ENCODE data around the gene CAMTA1. TPM values are rescaled to one million over a fixed set of nuclear protein-coding genes. Genes with fewer than 3 reads are reported as not detected.
A peak's percentile ranks its signal among the peaks of the same experiment; 100 is the strongest.

The CAMTA1 gene
- total RNA-seq, 1 donor from 2014 or later, result 51.8 TPM

- DNase-seq (ENCODE audit: low spot score), result no peak
Measured at GRCh38 chr1:6953907-6954364, 168.7 kb downstream of the CAMTA1 start.

GRCh38 chr1:6954591-6954990, 169.3 kb downstream of the CAMTA1 start:
- DNase-seq (ENCODE audit: low spot score), result no peak

GRCh38 chr1:6955357-6956094, 170.3 kb downstream of the CAMTA1 start:
- DNase-seq (ENCODE audit: low spot score), result no peak

GRCh38 chr1:6956488-6957159, 171.4 kb downstream of the CAMTA1 start:
- no peak for DNase-seq (ENCODE audit: low spot score)

GRCh38 chr1:6957341-6957740, 172.1 kb downstream of the CAMTA1 start:
- DNase-seq (ENCODE audit: low spot score), result no peak

- DNase-seq (ENCODE audit: low spot score), result no peak
Measured at GRCh38 chr1:6958407-6959030, 173.3 kb downstream of the CAMTA1 start.

- no peak for DNase-seq (ENCODE audit: low spot score)
Measured at GRCh38 chr1:6959491-6959890, 174.2 kb downstream of the CAMTA1 start.

GRCh38 chr1:6960291-6960811, 175.1 kb downstream of the CAMTA1 start:
- no peak for DNase-seq (ENCODE audit: low spot score)

GRCh38 chr1:6960860-6961259, 175.6 kb downstream of the CAMTA1 start:
- no peak for DNase-seq (ENCODE audit: low spot score)

GRCh38 chr1:6961289-6961688, 176.0 kb downstream of the CAMTA1 start:
- no peak for DNase-seq (ENCODE audit: low spot score)

- no peak for DNase-seq (ENCODE audit: low spot score)
Measured at GRCh38 chr1:6961905-6962477, 176.7 kb downstream of the CAMTA1 start.

GRCh38 chr1:6962478-6962995, 177.3 kb downstream of the CAMTA1 start:
- DNase-seq (ENCODE audit: low spot score), result no peak

- no peak for DNase-seq (ENCODE audit: low spot score)
Measured at GRCh38 chr1:6962996-6963911, 178.0 kb downstream of the CAMTA1 start.

- DNase-seq (ENCODE audit: low spot score), result no peak
Measured at GRCh38 chr1:6963912-6964307, 178.7 kb downstream of the CAMTA1 start.

GRCh38 chr1:6965083-6965934, 180.1 kb downstream of the CAMTA1 start:
- DNase-seq (ENCODE audit: low spot score), result no peak

- no peak for DNase-seq (ENCODE audit: low spot score)
Measured at GRCh38 chr1:6965935-6966241, 180.6 kb downstream of the CAMTA1 start.

- no peak for DNase-seq (ENCODE audit: low spot score)
Measured at GRCh38 chr1:6966326-6966725, 181.1 kb downstream of the CAMTA1 start.

GRCh38 chr1:6967431-6968111, 182.3 kb downstream of the CAMTA1 start:
- DNase-seq (ENCODE audit: low spot score), result no peak

- DNase-seq (ENCODE audit: low spot score), result peak; percentile 71
Measured at GRCh38 chr1:6969106-6969505, 183.9 kb downstream of the CAMTA1 start.

Data from mesenteric fat pad (tissue), 1 donor.